ENCODE measurements around the gene KEL.

KEL gene

DNA sequence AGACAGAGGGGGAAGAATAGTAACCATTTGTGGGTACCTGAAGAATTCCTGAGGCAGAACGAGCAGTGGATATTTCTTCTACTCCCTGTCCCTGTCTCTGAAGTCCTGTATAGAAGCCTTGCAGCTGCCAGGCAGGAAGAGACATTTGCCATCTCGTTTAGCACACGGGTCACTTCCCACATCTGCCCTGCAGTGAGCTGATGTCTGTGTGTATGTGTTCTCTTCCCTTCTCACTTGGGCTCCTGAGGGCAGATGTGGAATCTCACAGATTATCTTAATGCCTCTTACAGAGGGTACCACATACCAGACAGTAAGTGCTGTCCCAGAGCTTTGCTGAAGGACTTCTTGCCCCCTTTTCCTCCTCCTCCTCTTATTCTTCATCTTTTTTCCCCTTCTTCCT is 62.5 kb downstream of the KEL start:
- ChIA-PET POLR2A (ENCODE audit: low non-redundant PET) (no interaction called here), CTCF (no interaction called here)

GRCh38 chr7:142898377-142899170 is 63.6 kb downstream of the KEL start:
- H3K27ac ChIP-seq = no peak overlapping the region
- TF ChIP-seq, protein P1, sequence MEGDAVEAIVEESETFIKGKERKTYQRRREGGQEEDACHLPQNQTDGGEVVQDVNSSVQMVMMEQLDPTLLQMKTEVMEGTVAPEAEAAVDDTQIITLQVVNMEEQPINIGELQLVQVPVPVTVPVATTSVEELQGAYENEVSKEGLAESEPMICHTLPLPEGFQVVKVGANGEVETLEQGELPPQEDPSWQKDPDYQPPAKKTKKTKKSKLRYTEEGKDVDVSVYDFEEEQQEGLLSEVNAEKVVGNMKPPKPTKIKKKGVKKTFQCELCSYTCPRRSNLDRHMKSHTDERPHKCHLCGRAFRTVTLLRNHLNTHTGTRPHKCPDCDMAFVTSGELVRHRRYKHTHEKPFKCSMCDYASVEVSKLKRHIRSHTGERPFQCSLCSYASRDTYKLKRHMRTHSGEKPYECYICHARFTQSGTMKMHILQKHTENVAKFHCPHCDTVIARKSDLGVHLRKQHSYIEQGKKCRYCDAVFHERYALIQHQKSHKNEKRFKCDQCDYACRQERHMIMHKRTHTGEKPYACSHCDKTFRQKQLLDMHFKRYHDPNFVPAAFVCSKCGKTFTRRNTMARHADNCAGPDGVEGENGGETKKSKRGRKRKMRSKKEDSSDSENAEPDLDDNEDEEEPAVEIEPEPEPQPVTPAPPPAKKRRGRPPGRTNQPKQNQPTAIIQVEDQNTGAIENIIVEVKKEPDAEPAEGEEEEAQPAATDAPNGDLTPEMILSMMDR (conservative IDR thresholded peaks at IDR 0.05; ENCODE audit: low read depth) = no peak
- POLR2A ChIA-PET (ENCODE audit: low non-redundant PET) = no interaction called here
- no peak for DNase-seq (ENCODE audit: low spot score)
- CTCF ChIA-PET = interaction anchor here (0.6 to 0.7 kb wide), 2 partner anchors 101 to 108 kb away, joined by 3 read pairs; no protein-coding TSS in a partner anchor

More for the DNA sequence above, 62.5 kb downstream of the KEL start:
- TF ChIP-seq, protein P1 (conservative IDR thresholded peaks at IDR 0.05; ENCODE audit: low read depth) = no peak
- no peak for DNase-seq (ENCODE audit: low spot score)
- H3K27ac ChIP-seq = no peak overlapping the region

DNA sequence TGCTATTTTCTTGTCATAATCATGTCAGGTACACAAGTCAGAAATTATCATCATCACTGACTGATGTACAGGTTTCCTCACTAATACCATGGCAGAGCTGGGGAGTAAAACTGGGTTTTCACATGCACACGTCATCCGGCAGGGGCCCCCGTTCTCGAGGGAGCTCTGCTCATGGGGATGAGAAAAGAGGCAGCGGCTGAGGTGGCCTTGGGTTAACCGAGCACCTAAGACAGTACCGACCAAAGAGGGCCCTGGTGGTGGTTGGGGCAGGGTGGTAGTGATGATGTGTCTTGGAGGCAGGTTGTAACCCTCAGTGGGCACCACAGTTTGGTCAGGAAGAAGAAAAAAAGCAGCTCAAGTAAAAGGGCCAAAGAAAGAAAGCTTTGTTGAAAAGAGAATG is 64.5 kb downstream of the KEL start:
- ChIA-PET POLR2A (ENCODE audit: low non-redundant PET) (no interaction called here), CTCF (no interaction called here)
- H3K27ac ChIP-seq = no peak overlapping the region
- TF ChIP-seq, protein P1 (conservative IDR thresholded peaks at IDR 0.05; ENCODE audit: low read depth) = no peak
- DNase-seq (ENCODE audit: low spot score) = no peak

GRCh38 chr7:142896741-142897379 is 65.3 kb downstream of the KEL start:
- TF ChIP-seq, protein P1 (conservative IDR thresholded peaks at IDR 0.05; ENCODE audit: low read depth) = no peak
- CTCF ChIA-PET = no interaction called here
- DNase-seq (ENCODE audit: low spot score) = no peak
- no peak overlapping the region for H3K27ac ChIP-seq
- POLR2A ChIA-PET (ENCODE audit: low non-redundant PET) = no interaction called here

- TF ChIP-seq, protein P1 (conservative IDR thresholded peaks at IDR 0.05; ENCODE audit: low read depth) = no peak
- DNase-seq (ENCODE audit: low spot score) = no peak
- POLR2A ChIA-PET (ENCODE audit: low non-redundant PET) = no interaction called here
- CTCF ChIA-PET = no interaction called here
- no peak overlapping the region for H3K27ac ChIP-seq
These were observed 66.0 kb downstream of the KEL start for GRCh38 chr7:142896151-142896550.

- ChIA-PET POLR2A (ENCODE audit: low non-redundant PET) (no interaction called here), CTCF (interaction anchor here (0.6 kb wide), 2 partner anchors 333 to 337 kb away, joined by 3 read pairs; no protein-coding TSS in a partner anchor)
- no peak overlapping the region for H3K27ac ChIP-seq
- DNase-seq (ENCODE audit: low spot score) = no peak
- TF ChIP-seq, protein P1 (conservative IDR thresholded peaks at IDR 0.05; ENCODE audit: low read depth) = no peak
These were observed 67.1 kb downstream of the KEL start for GRCh38 chr7:142894985-142895593.

All from RWPE1 (cell line).